K562 (cell line): Measurements from ENCODE around the gene CLTC. TPM values are rescaled to one million over a fixed set of nuclear protein-coding genes. Genes with fewer than 3 reads are reported as not detected.

Source experiments
- ATAC-seq: fragments of 200-7000 bp; cut with Tn5 transposase; 3 replicates; pipeline ENCODE4 v1.9.1; 2020; ENCODE audit warnings: moderate library complexity
- BruUV-seq: library from RNA; stranded (reverse); fragments of 400-500 nt; replicated peaks from 2 replicates; lab custom pipeline; 2021; lab: Mats Ljungman, UMichigan
- CTCF ChIA-PET: fragments of 300-600 bp; formaldehyde crosslinking; extraction: SDS; loops from one replicate; lab custom pipeline; 2021; ENCODE audit warnings: low intra/inter-chr PET ratio; lab: Yijun Ruan, JAX
- POLR2A ChIA-PET: fragments of 300-600, 350-650 bp; sonication (Branson Sonifier 250); formaldehyde crosslinking; extraction: SDS; loops from one replicate; lab custom pipeline; 2021; ENCODE audit warnings: antibody characterized with exemption, inconsistent platforms; lab: Yijun Ruan, JAX
- DNase-seq, 4 experiments: peaks; one replicate each; pipeline versions ENCODE4 v3.0.0 to v3.0.0-alpha.2; 2011 to 2018; ENCODE audit warnings: low spot score in 3 of 4, mixed read lengths in 3 of 4; ENCODE audit errors: extremely low read depth in 1 of 4
- FAIRE-seq: peaks from 2 replicates; lab custom pipeline; 2011; peaks lifted over from hg19 to GRCh38; lab: Jason Lieb, UNC
- H2AFZ ChIP-seq: 2 replicates; pipeline ENCODE4 v1.6.0; 2011; ENCODE audit warnings: low read depth, low read length, control low read depth, inconsistent platforms
- H3K27ac ChIP-seq: fragments of 200-600 bp; 3 replicates; pipeline ENCODE4 v1.8.0; 2011; ENCODE audit warnings: low read depth, mild to moderate bottlenecking, control low read depth, inconsistent platforms, low read length, moderate library complexity, mixed read lengths; ENCODE audit errors: extremely low read depth
- H3K27me3 ChIP-seq, 2 experiments: fragments of 300-600 bp in 1 of 2; 2 replicates in 1 of 2; 3 replicates in 1 of 2; pipeline versions ENCODE4 v1.6.0 to v1.8.0; 2011; ENCODE audit warnings: inconsistent platforms in 2 of 2, low read length in 2 of 2, mild to moderate bottlenecking in 1 of 2, mixed read lengths in 1 of 2, moderate library complexity in 1 of 2; ENCODE audit not compliant: control insufficient read depth in 2 of 2, insufficient read depth in 2 of 2
- H3K36me3 ChIP-seq: fragments of 300-600 bp; 3 replicates; pipeline ENCODE4 v1.8.0; 2011; ENCODE audit warnings: mild to moderate bottlenecking, low read length, inconsistent platforms; ENCODE audit not compliant: control insufficient read depth, insufficient read depth
- H3K4me1 ChIP-seq, 2 experiments: fragments of 200-600 bp in 1 of 2; replicated peaks in 1 of 2; 2 replicates in 1 of 2; 3 replicates in 1 of 2; pipeline versions ENCODE4 v1.5.1 to v1.8.0; 2011; ENCODE audit warnings: inconsistent platforms in 2 of 2, low read length in 2 of 2, mild to moderate bottlenecking in 1 of 2, mixed read lengths in 1 of 2, moderate library complexity in 1 of 2; ENCODE audit not compliant: control insufficient read depth in 2 of 2, insufficient read depth in 2 of 2
- H3K4me2 ChIP-seq: 2 replicates; pipeline ENCODE4 v1.6.1; 2011; ENCODE audit warnings: low read length, control low read depth, inconsistent platforms, mixed read lengths; ENCODE audit not compliant: insufficient read depth
- H3K4me3 ChIP-seq: fragments of 200-600 bp; sonication (generic), shearing (Covaris generic); 2 replicates; pipeline ENCODE4 v1.5.1; 2016; ENCODE audit warnings: control low read depth, inconsistent platforms
- H3K79me2 ChIP-seq: fragments of 200-600 bp; 3 replicates; pipeline ENCODE4 v1.8.0; 2011; ENCODE audit warnings: low read length, inconsistent platforms; ENCODE audit not compliant: control insufficient read depth, insufficient read depth
- H3K9ac ChIP-seq, 2 experiments: 2 replicates each; pipeline versions ENCODE4 v1.6.0 to v1.6.1; 2011; ENCODE audit warnings: low read depth in 2 of 2, low read length in 2 of 2, control low read depth in 1 of 2, inconsistent platforms in 1 of 2, mild to moderate bottlenecking in 1 of 2, mixed read lengths in 1 of 2; ENCODE audit not compliant: insufficient read depth in 1 of 2
- H3K9me1 ChIP-seq: one replicate; pipeline ENCODE4 v1.6.0; 2011; ENCODE audit warnings: inconsistent platforms, mild to moderate bottlenecking, low read length, moderate library complexity; ENCODE audit not compliant: control insufficient read depth, insufficient read depth
- H3K9me3 ChIP-seq: replicated peaks from 2 replicates; pipeline ENCODE4 v1.5.1; 2011; ENCODE audit warnings: low read depth, low read length, inconsistent platforms; ENCODE audit not compliant: control insufficient read depth, insufficient read depth
- H4K20me1 ChIP-seq: replicated peaks from 2 replicates; pipeline ENCODE4 v1.6.1; 2011; ENCODE audit warnings: low read length, inconsistent platforms, mixed read lengths; ENCODE audit not compliant: control insufficient read depth, insufficient read depth
- CBFA2T3 ChIP-seq: fragments of 450-650 bp; IDR thresholded peaks from 2 replicates; pipeline ENCODE4 v1.6.1; 2017
- CTBP1 ChIP-seq: fragments of 450-650 bp; IDR thresholded peaks from 2 replicates; pipeline ENCODE4 v1.6.1; 2016; ENCODE audit warnings: borderline replicate concordance
- HDAC2 ChIP-seq: fragments of 450-650 bp; IDR thresholded peaks from 2 replicates; pipeline ENCODE4 v1.6.1; 2016; ENCODE audit warnings: mild to moderate bottlenecking
- MEF2A ChIP-seq: IDR thresholded peaks from 2 replicates; pipeline ENCODE4 v1.6.1; 2011; ENCODE audit warnings: low read depth, mild to moderate bottlenecking, low read length, moderate library complexity; ENCODE audit not compliant: control insufficient read depth
- MEF2D ChIP-seq: conservative IDR thresholded peaks from 2 replicates; pipeline ENCODE4 v1.6.1; 2016; ENCODE audit warnings: low read depth, missing genetic modification characterization, missing compliant biosample characterization
- POLR2A ChIP-seq: fragments of 450-650 bp; conservative IDR thresholded peaks from 2 replicates; pipeline ENCODE4 v1.6.1; 2016
- POLR2AphosphoS5 ChIP-seq: IDR thresholded peaks from 2 replicates; pipeline ENCODE4 v1.6.1; 2011; ENCODE audit warnings: mild to moderate bottlenecking, low read depth, low read length, moderate library complexity; ENCODE audit not compliant: control insufficient read depth, insufficient read depth
- RBFOX2 ChIP-seq: fragments of 200-400 bp; formaldehyde crosslinking; IDR thresholded peaks from 2 replicates; pipeline ENCODE4 v1.6.1; 2017; ENCODE audit warnings: low read depth, mild to moderate bottlenecking, low read length, moderate library complexity
- RCOR1 ChIP-seq, 2 experiments: IDR thresholded peaks; 2 replicates each; pipeline ENCODE4 v1.6.1; 2012; ENCODE audit warnings: low read depth in 2 of 2, low read length in 2 of 2, borderline replicate concordance in 1 of 2, improper control_type of control experiment in 1 of 2
- SOX6 ChIP-seq: fragments of 450-650 bp; IDR thresholded peaks from 2 replicates; pipeline ENCODE4 v1.6.1; 2014; ENCODE audit warnings: mild to moderate bottlenecking
- SP1 ChIP-seq: sonication (generic); formaldehyde crosslinking; IDR thresholded peaks from 2 replicates; pipeline ENCODE4 v1.8.1; 2022; ENCODE audit warnings: mild to moderate bottlenecking, missing genetic modification reagents
- TAL1 ChIP-seq: fragments of 450-650 bp; IDR thresholded peaks from 2 replicates; pipeline ENCODE4 v1.6.1; 2016; ENCODE audit warnings: mild to moderate bottlenecking
- ZNF24 ChIP-seq: fragments of 450-650 bp; IDR thresholded peaks from 2 replicates; pipeline ENCODE4 v1.6.1; 2016
- ZNF436 ChIP-seq: fragments of 250-450, 450-650 bp; sonication (Bioruptor Pico); formaldehyde crosslinking; IDR thresholded peaks from 2 replicates; pipeline ENCODE4 v1.7.0; 2020; ENCODE audit warnings: mild to moderate bottlenecking
- WGBS: fragments of 100-300 bp; shearing (Covaris generic); methylation state at CpG from one replicate; pipeline ENCODE4 v1.1.6; 2016; ENCODE audit warnings: low coverage, mixed read lengths; ENCODE audit not compliant: insufficient coverage; ENCODE audit errors: missing lambda C conversion rate; 5-methylcytosine and 5-hydroxymethylcytosine counted together
- in situ Hi-C: fragments of 300-500 bp; cut with MboI; formaldehyde crosslinking; loops from 4 replicates; pipeline ENCODE4 v1.15.0; 2018; ENCODE audit warnings: inconsistent platforms, mixed read lengths
- intact Hi-C: fragments of 100-400 bp; cut with micrococcal nuclease; formaldehyde crosslinking; loops from 2 replicates; pipeline ENCODE4 v1.14.2; 2022
- polyA plus RNA-seq, 8 experiments: library from polyadenylated mRNA; depleted of rRNA in 4 of 8; stranded (reverse) in 5 of 8; unstranded in 3 of 8; fragments of >200 nt; fragmentation: Nextera tagmentation in 2 of 8; fragmentation: Illumina TruSeq in 1 of 8; extraction: Ambion mirVana in 2 of 8; extraction: Trizol in 1 of 8; gene quantifications; 2 replicates each; pipeline versions ENCODE4 v1.2.1 to v1.2.3, GENCODE V29; 2011 to 2014; ENCODE audit warnings: inconsistent platforms in 1 of 8, missing spikeins in 1 of 8
- total RNA-seq, 7 experiments: library from RNA; depleted of rRNA in 6 of 7; stranded (reverse); fragments of >200 nt in 6 of 7; fragmentation: Illumina TruSeq in 2 of 7; extraction: Trizol in 2 of 7; gene quantifications; 2 replicates each; pipeline versions ENCODE4 v1.2.1 to v1.2.3, GENCODE V29; 2011 to 2021; ENCODE audit warnings: low replicate concordance in 1 of 7
- TF ChIP-seq, protein P1 (sequence below): fragments of 450-650 bp; IDR thresholded peaks from 2 replicates; pipeline ENCODE4 v1.7.1; 2018; ENCODE audit warnings: mild to moderate bottlenecking, low read depth; ENCODE audit not compliant: partially characterized antibody

CLTC gene
- total and polyA plus RNA-seq, 9 of the 15 experiments (the other 6 are each of a cell fraction or from before 2014, with no cell fraction given): 115 to 267 (median 174) TPM

DNA sequence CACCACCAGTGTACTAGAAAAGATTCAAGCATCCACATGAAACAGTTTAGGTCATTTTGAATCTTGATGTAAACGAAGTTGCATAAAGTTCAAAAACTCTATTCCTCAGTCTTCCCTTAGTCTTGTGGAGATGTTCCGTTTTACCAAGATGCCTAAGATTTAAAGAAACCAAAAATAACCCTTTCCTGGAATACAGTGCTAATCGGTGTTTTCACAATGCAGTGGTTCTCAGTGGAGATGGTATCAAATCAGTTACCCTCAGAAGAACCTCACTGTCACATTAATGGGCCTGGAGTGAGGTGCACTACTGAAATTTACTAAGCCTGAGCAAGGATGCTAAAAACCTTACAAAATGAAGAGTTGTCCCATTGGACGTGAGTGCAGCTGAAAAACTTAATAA, 78.4 kb downstream of the CLTC start:
- H3K27ac ChIP-seq: no peak overlapping the region
- POLR2A ChIA-PET: interaction anchor here (1.1 kb wide), 1 partner anchor 9 kb away, joined by 3 read pairs; the partner anchor contains the start of genes PTRH2 and VMP1
- in situ Hi-C loops (no loop called here), intact Hi-C loops (no loop called here)
- TF ChIP-seq MEF2D: peak; percentile 52; the same call in 1 of the 2 replicates
- 0 out of 2 replicates have a peak, but pooled peaks have one; percentile 19 for TF ChIP-seq HDAC2
- TF ChIP-seq ZNF24: no peak
- TF ChIP-seq, protein P1, sequence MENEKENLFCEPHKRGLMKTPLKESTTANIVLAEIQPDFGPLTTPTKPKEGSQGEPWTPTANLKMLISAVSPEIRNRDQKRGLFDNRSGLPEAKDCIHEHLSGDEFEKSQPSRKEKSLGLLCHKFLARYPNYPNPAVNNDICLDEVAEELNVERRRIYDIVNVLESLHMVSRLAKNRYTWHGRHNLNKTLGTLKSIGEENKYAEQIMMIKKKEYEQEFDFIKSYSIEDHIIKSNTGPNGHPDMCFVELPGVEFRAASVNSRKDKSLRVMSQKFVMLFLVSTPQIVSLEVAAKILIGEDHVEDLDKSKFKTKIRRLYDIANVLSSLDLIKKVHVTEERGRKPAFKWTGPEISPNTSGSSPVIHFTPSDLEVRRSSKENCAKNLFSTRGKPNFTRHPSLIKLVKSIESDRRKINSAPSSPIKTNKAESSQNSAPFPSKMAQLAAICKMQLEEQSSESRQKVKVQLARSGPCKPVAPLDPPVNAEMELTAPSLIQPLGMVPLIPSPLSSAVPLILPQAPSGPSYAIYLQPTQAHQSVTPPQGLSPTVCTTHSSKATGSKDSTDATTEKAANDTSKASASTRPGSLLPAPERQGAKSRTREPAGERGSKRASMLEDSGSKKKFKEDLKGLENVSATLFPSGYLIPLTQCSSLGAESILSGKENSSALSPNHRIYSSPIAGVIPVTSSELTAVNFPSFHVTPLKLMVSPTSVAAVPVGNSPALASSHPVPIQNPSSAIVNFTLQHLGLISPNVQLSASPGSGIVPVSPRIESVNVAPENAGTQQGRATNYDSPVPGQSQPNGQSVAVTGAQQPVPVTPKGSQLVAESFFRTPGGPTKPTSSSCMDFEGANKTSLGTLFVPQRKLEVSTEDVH: no peak
- TF ChIP-seq RCOR1 (IDR thresholded peaks at IDR 0.05; ENCODE audit: borderline replicate concordance in 1 of 2, low read depth in 2 of 2, low read length in 2 of 2): peak in 1 of 2 experiments; percentile 83; a peak in 1 of 4 replicates
- 0 out of 2 replicates have a peak, but pooled peaks have one; percentile 56 for TF ChIP-seq CTBP1
- TF ChIP-seq POLR2A: no peak
- TF ChIP-seq RBFOX2: peak; percentile 4; the same call in 1 of the 2 replicates
- TF ChIP-seq TAL1: 0 out of 2 replicates have a peak, but pooled peaks have one; percentile 4
- TF ChIP-seq ZNF436 (CRISPR knock-in tag): no peak
- peak; percentile 19; the same call in 1 of the 2 replicates for TF ChIP-seq POLR2AphosphoS5
- 0 out of 2 replicates have a peak, but pooled peaks have one; percentile 13 for TF ChIP-seq CBFA2T3
- TF ChIP-seq MEF2A: peak; percentile 54; the same call in 1 of the 2 replicates
- peak; percentile 86 for TF ChIP-seq SOX6
- TF ChIP-seq SP1 (CRISPR knock-in tag): 0 out of 2 replicates have a peak, but pooled peaks have one; percentile 6
- H2AFZ ChIP-seq: no peak overlapping the region
- no peak overlapping the region for H3K9ac ChIP-seq
- FAIRE-seq: no peak
- ATAC-seq: no peak
- CTCF ChIA-PET: no interaction called here
- peak overlapping the region; percentile 47 for H3K4me2 ChIP-seq
- H3K27me3 ChIP-seq: no peaks in the 10 kb centered on the region
- BruUV-seq: no TSS peak
- peaks cover 95% of the 10 kb centered on the region for H3K36me3 ChIP-seq
- no peaks in the 10 kb centered on the region for H3K9me3 ChIP-seq
- no peak for DNase-seq
- H4K20me1 ChIP-seq: peaks cover 74% of the 10 kb centered on the region
- H3K4me3 ChIP-seq: no peak overlapping the region
- H3K4me1 ChIP-seq: peaks cover 6 to 59% of the 10 kb centered on the region in 2 experiments; a peak in 2 of 5 replicates
- H3K79me2 ChIP-seq: peaks cover 98% of the 10 kb centered on the region
- no peaks in the 10 kb centered on the region for H3K9me1 ChIP-seq
- 21% methylated on average over 4 of the region's 4 CpGs for WGBS
